NT2/D1 (cell line): ENCODE results near the gene IQSEC3.

ENCODE experiments used
- SUZ12 ChIP-seq: IDR thresholded peaks from 2 replicates; pipeline ENCODE4 v1.6.1; 2011; ENCODE audit not compliant: insufficient read length, insufficient read depth; ENCODE audit errors: extremely low read depth
- YY1 ChIP-seq: IDR thresholded peaks from 2 replicates; pipeline ENCODE4 v1.6.1; 2011; ENCODE audit not compliant: insufficient read length, insufficient read depth
- ZNF274 ChIP-seq: IDR thresholded peaks from 2 replicates; pipeline ENCODE4 v1.6.1; 2011; ENCODE audit warnings: mild to moderate bottlenecking, low read depth, low read length

DNA sequence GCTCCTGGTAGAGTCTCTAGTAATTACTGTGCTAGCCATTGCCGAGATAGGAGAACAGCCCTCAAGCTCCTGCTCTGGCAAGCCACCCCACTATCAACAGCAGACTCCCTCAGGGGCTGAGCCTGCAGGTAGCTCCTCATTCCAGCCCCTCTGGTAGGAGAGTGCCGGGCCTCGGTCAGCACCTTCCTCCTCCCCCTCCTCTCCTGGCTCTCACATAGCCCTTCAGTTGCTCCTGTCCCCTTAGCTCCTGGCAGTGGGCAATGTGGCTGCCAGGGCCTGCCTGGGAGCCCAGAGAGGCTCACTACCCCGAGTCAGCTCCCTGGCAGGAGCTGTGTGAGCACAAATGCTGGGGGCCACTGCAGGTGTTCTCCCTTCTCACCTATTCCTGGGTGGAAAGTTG lies 52.0 kb downstream of the IQSEC3 start:
- TF ChIP-seq SUZ12 (no peak), YY1 (no peak), ZNF274 (no peak)
